GM19372 (cell line): ENCODE measurements around the gene SIGLEC9.
"Not testable (repeated sequence)": the region's sequence is repeated elsewhere in the genome, so short reads cannot be mapped to it uniquely, and the experiment has no call there.

Experiments
- ATAC-seq: cut with Tn5 transposase; IDR thresholded peaks from one replicate; pipeline ENCODE4 v1.9.1; 2021; ENCODE audit warnings: mild to moderate bottlenecking, low read depth, moderate library complexity; ENCODE audit not compliant: unreplicated experiment

The SIGLEC9 gene

GRCh38 chr19:51142809-51143475, 18.2 kb downstream of the SIGLEC9 start:
- not testable (repeated sequence) for ATAC-seq

GRCh38 chr19:51143486-51143885, 18.8 kb downstream of the SIGLEC9 start:
- no peak for ATAC-seq

- no peak for ATAC-seq
These were observed 19.9 kb downstream of the SIGLEC9 start for GRCh38 chr19:51144482-51145045.

DNA sequence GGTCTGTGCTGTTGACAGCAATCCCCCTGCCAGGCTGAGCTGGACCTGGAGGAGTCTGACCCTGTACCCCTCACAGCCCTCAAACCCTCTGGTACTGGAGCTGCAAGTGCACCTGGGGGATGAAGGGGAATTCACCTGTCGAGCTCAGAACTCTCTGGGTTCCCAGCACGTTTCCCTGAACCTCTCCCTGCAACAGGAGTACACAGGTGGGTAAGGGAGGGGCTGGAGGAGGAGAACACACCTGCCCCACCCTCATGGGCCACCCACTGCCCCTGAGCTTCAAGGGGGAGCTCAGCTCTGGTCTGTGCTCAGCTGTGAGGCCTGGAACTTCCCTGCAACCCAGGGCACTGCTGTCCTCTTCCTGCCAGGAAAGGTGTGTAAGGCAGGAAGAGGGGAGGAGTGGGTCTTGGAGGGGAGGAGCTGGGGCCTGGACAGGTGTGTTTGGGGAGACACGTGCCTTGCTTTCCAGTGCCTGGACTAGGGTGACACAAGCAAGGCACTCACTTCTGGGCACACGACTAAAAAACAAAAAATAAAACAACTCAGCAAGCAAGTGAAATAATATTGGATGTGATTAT, 21.3 kb downstream of the SIGLEC9 start:
- no peak for ATAC-seq

- ATAC-seq: no peak
These were observed 22.0 kb downstream of the SIGLEC9 start for GRCh38 chr19:51146751-51147150.

- no peak for ATAC-seq
These were observed 23.0 kb downstream of the SIGLEC9 start for GRCh38 chr19:51147663-51148062.

DNA sequence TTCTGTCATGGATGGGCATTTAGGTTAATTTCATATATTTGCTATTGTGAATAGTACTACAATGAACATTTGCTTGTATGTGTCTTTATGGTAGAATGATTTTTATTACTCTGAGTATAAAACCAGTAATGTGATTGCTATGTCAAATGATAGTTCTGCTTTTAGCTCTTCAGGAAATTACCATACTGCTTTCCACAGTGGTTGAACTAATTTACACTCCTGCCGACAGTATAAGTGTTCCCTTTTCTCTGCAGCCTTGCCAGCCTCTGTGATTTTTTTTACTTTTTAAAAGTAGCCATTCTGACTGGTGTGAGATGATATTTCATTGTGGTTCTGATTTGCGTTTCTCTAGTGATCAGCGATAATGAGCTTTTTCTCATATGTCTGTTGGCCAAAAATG, 23.9 kb downstream of the SIGLEC9 start:
- ATAC-seq: no peak

DNA sequence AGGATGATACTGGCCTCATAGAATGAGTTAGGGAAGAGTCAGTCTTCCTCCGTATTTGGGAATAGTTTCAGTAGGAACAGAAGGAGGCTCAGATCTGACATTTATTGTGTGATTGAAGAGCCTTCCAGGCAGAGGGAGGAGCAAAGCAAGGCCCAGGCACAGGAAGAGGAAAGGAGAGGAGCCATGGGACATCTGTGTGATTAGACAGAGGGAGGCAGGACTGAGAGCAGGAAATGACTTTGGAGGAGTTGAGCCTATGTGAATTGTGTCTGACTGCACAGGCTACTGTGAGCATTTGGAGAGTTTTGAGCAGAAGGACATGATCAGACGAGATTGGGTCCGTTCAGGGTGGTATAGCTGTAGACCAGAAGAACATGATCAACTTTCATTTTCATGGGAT, 25.9 kb downstream of the SIGLEC9 start:
- no peak for ATAC-seq

DNA sequence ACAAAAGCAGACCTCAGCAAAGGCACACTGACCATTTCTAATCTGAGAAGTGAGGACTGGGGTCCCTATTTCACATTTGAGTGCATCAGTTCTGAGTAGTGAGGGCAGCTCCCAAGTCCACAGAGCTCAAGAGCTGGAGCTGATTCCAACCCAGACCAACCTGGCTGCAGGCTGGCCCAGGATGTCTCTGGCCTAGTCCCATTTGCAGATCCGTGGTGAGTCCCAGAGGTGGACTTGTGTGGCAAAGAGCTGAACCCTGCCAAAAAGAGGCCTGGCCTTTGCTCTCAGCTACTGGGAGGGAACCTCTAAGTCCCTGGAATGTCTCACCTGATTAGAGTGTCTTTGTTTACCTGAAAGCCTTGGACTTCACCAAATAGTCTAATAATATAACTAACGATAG, 32.0 kb downstream of the SIGLEC9 start:
- ATAC-seq: no peak

- ATAC-seq: no peak
These were observed 32.6 kb downstream of the SIGLEC9 start for GRCh38 chr19:51157265-51157664.

DNA sequence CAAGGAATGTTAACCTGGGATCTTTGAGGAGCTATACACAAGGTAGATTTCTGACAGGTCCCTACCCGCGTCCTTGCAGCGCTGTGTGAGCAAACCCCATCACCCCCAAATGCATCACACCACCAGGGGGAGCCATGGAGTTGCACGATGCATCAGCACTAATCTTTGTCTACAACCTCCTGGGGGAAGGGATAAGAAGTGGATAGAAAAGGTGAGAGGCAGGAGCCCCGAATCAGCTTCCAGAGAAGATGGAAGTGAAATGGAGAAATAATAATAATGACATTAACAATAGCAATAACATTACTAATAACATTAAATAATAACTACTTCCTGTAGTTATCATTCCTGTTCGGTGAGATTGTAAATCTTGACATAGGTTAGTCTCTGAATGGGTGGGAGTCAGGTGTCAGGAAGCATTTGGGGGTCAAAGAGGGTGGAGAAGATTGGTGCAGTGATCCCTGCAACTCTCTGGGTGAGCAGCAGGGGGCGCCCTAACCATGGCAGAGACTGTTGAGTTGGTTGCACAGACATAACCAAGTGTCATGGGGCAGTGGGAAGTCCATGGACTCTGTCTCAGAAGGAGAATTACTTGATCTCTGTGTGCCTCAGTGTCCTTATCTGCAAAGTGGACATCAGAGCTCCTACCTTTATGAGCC, 33.9 kb downstream of the SIGLEC9 start:
- ATAC-seq: no peak

DNA sequence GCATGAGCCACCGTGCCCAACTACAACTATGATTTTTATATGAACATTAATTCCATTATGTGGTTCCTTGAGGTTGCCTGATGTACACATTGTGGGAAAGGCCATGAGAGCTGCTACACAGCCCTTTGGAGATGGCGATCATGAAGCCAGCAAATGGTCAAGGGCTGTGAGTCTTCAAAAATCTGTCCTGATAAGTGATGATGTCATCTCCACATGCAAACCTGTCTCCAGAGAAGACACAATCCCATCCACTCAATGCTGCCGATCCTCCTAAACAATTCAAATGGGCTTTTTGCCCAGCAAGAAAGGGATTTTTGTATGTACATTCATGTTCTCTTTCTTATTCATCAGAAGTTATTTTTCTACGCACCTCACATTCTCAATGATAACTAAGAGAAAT, 35.0 kb downstream of the SIGLEC9 start:
- ATAC-seq: no peak

DNA sequence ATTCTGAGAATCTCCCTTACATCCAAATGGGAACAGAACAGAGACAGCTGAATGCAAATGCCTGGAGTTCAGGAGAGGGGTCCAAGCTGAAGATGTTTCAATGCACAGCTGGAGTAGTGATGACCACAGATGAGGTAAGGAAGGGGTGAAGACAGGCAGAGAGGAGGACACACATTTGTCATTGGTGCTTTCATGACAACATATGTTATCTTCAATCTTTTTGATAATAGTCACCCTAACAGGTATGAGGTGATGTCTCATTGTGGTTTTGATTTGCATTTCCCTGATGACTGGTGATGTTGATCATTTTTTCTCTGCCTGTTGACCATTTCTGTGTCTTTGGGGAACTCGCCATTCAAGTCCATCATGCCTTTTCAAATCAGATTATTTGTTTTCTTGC, 36.6 kb downstream of the SIGLEC9 start:
- no peak for ATAC-seq

DNA sequence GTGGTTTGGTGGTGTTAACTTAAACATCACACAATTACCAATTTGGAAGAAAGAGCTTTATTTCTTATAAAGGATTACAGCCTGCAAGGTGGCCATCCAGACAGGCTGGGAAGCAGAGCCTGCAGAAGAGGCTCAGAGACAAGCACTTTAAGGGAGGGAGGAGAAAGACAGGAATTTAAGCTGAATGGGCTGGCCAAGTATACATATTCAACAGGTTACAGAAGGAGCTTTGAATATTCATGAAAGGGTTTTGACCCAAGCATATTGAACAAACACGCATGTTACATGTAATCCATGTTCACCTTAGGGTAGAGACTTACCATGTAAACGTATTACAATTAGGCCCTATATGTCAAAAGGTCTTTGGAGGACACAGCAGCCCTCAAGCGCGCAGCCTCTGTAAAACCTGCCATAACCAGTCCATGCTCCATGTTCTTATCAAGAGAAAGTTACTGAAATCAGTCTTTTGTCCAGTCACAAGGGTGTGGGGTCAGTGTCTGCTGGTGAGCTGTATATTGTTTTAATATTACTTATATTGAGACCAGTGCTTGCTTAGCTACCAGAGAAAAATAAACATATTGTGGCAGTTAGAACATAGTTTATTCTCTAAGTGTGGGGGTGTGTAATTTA, 37.3 kb downstream of the SIGLEC9 start:
- ATAC-seq: no peak

DNA sequence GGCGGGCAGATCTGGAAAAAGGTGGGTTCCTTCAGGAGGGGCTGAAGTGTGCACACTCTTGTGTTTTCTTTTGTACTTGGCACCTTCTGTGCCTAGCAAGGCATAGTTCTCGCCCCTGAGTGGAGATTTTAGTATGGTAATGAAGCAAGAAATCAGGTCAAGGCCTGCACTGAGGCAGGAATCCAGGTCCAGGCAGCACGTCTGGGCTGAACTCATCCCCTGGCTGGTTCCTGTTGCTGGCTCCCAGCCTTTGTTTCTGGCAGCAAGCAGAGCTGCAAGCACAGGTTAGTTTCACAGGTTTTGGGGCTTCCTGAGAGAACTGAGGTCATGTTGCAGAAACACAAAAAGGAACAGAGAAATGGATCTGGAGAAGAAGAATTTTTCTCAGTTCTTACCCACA, 38.6 kb downstream of the SIGLEC9 start:
- no peak for ATAC-seq

DNA sequence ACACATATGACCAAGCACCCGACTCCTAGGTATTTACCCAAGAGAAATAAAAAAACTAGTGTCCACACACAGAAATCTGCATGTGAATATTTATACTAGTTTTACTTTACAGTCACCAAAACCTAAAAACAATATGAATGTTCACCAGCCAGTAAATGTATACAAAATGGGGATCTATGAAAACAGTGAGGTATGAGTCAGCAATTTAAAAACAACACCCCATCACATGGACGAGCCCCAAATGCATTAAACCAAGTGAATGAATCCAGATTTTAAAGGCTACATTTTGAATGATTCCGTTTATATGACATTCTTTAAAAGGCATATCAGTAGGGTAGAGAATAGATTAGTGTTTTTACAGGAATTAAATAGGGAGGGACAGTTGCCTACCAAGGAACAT, 39.5 kb downstream of the SIGLEC9 start:
- no peak for ATAC-seq

DNA sequence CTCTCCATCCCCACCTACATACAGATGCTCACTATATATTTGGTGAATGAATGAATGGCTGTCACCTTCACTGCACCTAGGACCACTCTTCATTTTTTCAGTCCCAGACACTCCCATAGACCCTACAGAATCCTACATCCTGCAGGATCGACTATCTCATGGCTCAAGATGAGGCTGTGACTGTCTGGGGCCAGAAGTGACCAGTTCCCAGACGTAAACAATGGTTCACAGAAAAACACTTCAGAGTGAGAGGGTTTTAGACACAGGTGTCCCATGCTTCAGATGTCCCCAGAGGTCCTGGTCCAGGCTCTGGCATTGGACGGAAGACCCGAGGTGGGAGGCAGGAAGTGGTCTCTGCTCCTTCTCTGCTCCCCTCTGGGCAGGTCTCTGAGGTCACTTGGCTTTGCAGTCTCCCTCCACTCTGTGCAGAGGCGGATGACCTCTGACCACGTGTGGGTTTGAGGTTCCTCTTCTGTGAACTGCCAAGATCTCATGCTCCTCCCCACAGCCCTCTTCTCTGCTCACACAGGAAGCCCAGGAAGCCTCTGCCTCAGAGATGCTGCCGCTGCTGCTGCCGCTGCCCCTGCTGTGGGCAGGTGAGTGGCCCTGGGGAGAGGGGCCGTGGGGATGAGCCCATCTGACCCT, 42.3 kb downstream of the SIGLEC9 start:
- ATAC-seq: peak; percentile 82

DNA sequence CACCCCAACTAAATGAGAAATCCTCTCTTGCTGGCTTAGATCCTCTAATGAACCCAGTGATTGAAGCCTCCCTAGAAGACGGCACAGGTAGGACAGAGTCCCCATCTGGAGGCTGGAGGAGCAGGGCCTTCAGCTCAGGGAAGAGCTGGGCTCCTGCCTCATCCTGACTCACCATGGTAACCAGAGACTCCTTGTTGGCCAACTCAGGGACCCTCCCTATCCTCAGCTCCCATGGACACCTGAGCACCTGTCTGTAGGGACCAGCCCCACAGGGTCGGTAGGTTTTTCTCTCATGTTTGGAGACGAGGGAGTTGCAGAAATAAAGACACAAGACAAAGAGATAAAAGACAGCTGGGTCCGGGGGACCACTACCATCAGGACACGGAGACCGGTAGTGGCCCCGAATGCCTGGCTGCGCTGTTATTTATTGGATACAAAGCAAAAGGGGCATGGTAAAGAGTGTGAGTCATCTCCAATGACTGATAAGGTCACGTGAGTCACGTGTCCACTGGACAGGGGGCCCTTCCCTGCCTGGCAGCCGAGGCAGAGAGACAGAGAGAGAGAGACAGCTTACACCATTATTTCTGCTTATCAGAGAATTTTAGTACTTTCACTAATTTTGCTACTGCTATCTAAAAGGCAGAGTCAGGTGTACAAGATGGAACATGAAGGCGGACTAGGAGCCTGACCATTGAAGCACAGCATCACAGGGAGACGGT, 44.0 kb downstream of the SIGLEC9 start:
- ATAC-seq: no peak

DNA sequence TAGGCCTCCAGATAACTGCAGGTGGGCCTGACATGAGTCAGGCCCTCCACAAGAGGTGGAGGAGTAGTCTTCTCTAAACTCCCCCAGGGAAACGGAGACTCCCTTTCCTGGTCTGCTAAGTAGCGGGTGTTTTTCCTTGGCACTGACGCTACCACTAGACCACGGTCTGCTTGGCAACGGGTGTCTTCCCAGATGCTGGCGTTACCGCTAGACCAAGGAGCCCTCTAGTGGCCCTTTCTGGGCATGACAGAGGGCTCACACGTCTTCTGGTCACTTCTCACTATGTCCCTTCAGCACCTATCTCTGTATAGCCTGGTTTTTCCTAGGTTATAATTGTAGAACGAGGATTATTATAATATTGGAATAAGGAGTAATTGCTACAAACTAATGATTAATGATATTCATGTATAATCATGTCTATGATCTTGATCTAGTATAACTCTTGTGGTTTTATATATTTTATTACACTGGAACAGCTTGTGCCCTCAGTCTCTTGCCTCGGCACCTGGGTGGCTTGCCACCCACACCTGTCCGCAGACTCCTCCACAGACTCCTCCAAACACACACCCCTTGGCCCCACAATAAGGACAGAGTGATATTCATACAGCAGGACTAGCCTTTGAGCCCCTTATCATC, 44.7 kb downstream of the SIGLEC9 start:
- not testable (repeated sequence) for ATAC-seq

DNA sequence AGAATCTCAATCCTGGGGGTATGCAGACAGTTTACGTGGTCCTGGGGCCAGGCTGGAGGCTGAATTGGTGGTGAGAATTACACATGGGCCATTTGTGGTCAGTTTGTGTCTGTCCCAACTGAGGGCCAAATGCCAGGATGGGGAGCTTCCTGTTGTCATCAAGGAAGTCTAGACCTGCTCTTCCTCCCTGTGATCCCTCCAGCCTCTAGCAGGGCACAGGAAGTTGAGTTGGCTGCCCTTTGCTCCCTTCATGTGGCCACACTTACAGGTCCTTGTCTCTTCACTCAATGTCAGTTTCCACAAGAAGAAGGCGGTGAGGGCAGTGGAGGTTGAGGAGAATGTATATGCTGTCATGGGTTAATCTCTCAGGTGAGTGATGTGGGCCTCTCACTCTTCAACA, 47.5 kb downstream of the SIGLEC9 start:
- ATAC-seq: no peak
